ENCODE results near the gene CATSPERB.
"Not testable (repeated sequence)": the region's sequence is repeated elsewhere in the genome, so short reads cannot be mapped to it uniquely, and the experiment has no call there.

Gene CATSPERB

DNA sequence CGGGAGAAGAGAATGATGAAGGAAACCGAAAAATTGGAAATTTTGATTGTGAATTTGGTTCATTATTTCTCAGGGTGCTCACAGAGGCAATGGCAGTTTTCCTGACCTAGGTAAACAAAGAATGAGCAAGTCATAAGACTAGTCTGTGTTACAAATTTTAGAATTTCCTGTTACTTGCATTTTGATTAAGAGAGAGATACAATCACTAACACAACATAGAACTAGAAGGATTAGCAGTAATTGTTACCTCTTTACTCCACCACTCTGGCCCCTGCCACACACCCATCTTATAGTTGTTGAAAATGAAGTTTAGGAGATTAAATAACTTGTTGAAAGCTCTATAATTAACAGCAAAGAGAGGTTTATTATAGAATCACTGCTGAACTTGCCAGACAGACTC, 62.0 kb downstream of the CATSPERB start:
- DNase-seq (ENCODE audit: low spot score): no peak

DNA sequence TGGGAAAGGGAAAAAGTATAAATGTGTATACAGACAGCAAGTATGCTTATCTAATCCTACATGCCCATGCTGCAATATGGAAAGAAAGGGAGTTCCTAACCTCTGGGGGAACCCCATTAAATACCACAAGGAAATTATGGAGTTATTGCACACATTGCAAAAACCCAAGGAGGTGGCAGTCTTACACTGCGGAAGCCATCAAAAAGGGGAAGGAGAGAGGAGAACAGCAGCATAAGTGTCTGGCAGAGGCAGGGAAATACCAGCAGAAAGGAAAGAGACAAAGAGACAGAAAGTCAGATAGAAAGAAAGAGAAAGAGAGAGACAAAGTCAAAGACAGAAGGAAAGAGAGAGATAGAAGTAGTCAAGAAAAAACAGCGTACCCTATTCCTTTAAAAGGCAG, 64.8 kb downstream of the CATSPERB start:
- not testable (repeated sequence) for DNase-seq (ENCODE audit: low spot score)

DNA sequence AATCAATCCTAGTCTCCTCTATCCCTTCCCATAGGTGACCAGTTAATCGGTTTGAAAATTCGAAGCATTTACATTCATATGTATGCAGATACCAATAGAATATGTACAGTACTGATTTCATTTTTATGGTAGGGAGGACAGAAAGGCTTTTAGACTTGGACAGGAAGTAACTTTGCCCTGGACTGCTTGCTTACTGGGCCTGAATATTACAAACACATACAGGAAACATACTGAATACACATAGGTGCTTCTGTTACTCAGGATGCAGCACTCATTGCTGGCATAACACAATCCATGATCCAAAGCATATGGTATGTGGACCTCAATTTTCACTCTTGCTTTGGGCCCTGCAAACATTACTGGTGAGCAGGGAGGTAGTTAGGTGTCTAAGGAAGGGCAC, 71.1 kb downstream of the CATSPERB start:
- no peak for DNase-seq (ENCODE audit: low spot score)

DNA sequence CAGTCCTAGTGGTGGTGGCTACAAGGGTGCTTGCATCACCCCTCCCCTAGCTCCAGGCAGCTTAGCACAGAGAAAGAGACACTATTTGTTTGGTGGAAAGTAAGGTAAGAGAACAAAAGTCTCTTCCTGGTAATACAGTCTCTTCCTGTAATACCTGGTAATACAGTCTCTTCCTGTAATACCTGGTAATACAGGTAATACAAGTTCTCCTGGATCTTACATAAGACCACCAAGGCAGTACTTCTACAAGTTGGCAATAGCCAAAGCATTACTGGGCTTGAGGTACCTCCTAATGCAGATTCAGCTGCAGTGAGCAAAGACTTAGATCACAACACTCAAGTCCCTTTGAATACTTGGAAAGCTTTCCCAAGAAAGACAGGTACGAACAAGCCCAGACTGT, 77.0 kb downstream of the CATSPERB start:
- no peak for DNase-seq (ENCODE audit: low spot score)

DNA sequence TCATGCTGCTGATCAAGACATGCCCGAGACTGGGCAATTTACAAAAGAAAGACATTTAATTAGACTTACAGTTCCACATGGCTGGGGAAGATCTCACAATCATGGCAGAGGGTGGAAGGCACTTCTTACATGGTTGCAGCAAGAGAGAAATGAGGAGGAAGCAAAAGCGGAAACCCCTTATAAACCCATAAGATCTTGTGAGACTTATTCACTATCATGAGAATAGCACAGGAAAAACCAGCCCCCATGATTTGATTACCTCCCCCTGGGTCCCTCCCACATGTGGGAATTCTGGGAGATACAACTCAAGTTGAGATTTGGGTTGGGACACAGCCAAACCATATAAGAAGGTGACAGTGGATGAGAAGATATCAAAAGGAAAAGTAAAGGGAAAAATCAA, 78.4 kb downstream of the CATSPERB start:
- no peak for DNase-seq (ENCODE audit: low spot score)

DNA sequence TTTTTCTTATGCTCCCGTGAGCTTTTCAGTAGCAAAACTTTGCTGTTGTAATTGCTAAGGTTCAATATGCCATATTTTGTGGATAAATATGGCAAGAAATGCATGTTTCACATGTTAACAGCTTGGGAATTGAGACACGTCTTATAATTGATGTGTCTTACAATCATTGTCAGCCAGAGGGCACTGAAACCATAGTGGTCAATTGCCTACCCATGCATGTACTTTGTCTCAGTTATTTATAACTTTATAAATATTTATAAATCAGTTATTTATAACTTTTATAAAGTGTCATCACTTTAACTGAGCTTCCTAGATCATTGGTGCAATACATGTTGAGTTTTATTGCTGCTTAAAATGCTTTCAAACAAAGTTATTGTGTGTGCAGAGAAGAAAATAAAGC, 82.0 kb downstream of the CATSPERB start:
- peak; percentile 71 for DNase-seq (ENCODE audit: low spot score)

DNA sequence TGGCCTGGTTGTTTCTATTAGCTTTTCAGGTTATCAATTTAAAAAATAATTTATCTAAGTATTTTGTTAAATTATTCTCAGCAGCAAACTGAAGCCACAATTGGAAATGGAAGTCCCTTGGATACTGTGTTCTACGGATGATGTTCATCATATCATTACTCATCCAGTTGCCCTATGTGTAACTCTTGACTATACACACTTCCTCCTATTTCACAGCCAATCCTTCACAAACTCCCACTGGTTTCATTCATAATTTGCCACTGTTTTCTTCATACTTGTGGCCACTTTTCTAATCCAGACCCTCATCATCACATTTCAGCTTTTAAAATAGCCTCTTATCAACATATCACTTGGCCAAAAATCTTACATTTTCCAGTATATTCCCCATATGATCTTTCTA, 84.0 kb downstream of the CATSPERB start:
- no peak for DNase-seq (ENCODE audit: low spot score)

DNA sequence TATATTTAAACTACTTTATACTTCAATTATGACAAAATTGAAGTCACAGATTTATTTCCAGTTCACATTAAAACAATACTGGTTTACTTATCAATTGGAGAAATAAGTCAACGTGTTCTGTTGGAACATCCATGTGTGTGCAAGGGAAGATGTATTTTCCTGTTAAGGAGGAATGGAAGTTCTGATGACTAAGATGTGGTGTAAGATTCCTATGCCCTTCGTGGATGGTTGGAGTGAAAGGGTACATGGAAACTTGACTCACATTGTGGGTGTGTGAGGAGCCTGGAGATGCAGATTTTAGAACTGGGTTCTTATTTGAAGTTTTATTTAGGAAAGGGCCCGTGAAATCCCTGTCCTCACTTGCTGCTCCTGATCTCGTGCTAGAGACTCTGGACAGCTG, 95.3 kb downstream of the CATSPERB start:
- peak; percentile 14 for DNase-seq (ENCODE audit: low spot score)

DNA sequence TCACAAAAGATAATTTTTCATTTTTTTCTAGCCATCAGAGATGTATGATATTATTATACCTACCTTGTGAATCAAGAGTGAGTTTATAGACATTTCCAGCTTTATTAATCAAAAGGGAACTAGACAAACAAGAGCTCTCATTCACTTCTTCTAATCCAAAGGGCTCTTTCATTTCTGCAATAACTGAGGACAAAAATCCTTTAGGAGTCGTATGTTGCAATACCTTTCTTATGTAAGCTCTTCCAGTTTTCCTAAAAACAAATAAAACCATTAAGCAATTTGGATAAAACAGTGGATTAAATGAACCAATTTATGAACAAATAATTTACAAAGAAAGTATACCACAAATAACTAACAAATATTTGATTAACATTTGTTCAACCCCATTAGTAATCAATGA, 107.1 kb downstream of the CATSPERB start:
- DNase-seq (ENCODE audit: low spot score): no peak

DNA sequence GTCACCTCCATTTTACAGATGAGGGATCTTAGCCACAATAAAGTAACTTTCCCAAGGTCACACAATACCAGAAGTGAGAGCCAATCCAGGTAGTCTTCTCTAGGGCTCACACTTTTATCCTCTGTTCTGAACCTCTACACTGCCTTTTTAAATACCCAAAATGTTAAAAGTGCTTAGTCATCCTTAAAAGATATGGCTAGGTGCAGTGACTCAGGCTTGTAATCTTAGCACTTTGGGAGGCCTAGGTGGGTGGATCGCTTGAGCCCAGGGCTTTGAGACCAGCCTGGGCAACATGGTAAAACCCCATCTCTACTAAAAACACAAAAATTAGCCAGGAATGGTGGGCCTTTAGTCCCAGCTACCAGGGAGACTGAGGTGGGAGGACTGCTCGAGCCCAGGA, 117.7 kb downstream of the CATSPERB start:
- DNase-seq (ENCODE audit: low spot score): no peak

DNA sequence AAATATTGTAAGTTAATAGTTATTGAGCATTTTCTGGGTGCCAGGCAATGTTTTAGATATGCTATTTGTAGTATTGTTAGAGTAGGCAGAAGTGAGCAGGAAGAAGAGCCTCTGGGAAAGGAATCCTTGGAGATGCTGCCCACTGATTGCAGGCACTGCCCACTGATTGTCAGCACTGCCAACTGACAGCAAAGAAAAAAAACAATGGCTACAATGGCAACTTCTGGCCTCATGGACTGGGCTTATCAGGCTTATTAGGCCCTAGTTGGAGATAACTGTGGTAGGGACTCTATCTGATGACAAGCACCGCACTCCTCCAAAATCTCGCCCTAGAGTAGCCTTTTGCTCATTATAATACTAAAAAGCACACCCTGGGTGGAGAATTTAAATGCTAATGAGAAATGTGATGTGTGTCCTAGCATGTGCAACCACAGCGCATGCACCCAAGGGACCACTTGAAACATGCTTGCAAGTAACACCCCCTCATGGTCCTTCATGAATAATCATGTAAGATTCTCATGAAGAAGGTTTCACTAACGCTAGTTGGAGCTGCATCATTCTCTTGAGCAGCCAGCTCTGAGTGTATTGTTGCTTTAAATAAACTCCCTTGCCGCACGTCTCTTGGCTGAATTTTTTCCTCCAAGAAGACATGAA, 118.3 kb downstream of the CATSPERB start:
- no peak for DNase-seq (ENCODE audit: low spot score)

DNA sequence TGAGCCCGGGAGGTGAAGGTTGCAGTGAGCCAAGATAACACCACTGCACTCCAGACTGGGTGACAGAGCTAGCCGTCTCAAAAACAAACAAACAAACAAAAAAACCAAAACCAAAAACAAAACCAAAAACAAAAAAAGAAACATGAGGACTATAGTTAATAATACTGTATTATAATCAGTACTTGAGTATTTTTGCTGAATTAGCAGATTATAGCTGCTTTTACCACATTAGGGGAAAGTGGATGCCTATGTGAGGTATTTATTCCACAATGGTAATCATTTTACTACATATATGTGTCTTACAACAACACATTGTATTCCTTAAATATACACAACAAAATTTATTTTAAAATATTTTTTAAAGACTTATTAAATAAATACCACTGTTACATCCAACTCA, 120.4 kb downstream of the CATSPERB start:
- no peak for DNase-seq (ENCODE audit: low spot score)

DNA sequence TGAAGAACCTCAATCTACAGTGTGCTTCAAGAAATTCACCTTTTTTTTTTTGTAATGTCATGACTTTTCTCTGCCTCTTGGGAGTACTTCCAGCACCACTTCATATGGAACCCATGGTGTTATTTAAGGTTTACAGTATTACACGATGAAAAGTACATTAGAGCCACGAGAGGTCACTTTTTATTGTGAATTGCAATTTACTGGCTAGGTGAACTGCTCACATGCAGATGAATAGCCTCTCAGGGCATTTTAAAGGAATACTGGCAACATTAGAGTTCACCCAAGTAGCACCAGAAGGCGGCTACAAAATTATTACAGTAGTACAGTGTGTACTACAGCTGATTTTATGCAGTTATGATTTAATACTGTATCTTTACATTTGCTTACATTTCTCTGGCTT, 122.7 kb downstream of the CATSPERB start:
- DNase-seq (ENCODE audit: low spot score): no peak

DNA sequence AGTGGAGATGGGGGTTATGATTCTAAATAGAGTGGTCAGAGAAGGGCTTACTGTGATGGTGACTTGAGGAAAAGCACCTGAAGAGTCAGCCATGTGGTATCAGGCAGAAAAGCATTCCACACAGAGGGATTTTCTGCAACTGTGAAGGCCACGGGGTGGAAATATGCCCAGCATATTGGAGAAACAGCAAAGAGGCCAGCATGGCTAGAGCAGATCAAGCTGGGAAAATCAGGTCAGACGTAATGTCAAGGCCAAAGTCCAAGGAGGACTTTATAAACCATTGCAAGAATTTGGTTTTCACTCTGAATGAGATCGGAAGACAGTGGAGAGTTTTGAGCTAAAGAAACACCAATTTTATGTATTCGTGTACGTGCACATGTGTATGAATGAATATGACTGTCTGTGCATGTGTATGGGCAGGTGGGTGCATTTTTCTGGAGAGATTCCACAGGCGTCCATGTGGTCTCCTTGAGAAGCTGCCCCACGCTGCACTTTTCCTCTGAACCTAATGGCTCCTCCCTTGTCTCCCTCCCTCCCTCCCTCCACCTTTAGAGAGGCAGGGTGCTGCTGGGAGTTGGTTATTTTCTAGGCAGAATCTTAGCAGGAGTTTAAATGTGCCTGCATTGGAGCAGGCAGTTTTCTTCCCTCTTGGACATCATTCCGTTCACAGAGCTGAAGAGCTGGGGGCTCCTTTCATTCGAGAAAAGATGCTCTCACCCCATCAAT, 124.4 kb downstream of the CATSPERB start:
- DNase-seq (ENCODE audit: low spot score): no peak

DNA sequence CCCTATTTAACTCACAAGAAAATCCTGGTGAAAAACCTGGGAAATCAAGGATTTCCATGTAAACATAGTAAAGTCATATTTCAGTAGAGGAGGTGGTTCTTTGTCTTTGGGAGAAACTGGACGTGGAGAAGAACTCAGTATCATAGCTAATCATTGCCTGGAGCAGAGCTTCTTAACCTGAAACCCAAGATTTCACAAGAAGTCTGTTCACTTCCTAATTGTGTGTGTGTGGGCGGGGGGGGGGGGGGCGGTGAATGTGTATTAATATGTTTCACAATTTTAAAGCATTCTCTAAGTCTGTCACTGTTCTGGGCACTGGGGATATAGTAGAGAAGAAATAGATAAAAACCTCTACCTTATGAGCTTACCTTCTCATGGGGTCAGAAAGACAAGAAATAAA, 125.0 kb downstream of the CATSPERB start:
- peak; percentile 31 for DNase-seq (ENCODE audit: low spot score)

DNA sequence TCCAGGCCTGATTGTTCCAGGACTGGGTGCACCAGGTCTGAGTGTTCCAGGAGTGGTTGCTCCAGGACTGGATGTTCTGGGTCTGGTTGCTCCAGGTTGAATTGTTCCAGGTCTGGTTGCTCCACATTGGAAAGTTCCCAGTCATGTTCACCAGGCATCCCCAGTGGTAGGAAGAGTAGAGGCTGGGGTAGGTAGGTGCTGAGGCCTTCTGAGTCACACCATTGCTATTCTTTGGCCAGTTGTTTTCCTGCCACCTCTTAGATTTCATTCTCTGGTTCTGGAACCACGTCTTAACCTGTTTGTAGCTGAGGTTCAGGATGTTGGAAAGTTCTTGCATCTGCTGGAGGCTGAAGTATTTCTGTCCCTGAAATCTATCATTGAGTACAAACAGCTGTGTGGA, 127.3 kb downstream of the CATSPERB start:
- DNase-seq (ENCODE audit: low spot score): not testable (repeated sequence)

DNA sequence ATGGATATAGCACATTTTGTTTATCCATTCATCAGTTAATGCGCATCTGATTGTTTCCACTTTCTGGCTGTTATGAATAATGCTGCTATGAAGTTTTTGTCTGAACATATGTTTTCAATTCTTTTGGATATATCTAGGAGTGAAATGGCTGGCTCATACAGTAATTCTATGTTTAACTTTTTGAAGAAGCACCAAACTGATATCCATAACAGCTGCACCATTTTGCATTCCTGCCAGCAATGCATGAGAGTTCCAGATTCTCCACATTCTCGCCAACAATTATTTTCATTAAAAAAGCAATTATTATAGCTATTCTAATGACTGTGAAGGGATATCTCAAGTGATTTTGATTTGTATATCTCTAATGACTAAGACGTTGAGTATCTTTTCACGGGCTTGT, 131.9 kb downstream of the CATSPERB start:
- no peak for DNase-seq (ENCODE audit: low spot score)

DNA sequence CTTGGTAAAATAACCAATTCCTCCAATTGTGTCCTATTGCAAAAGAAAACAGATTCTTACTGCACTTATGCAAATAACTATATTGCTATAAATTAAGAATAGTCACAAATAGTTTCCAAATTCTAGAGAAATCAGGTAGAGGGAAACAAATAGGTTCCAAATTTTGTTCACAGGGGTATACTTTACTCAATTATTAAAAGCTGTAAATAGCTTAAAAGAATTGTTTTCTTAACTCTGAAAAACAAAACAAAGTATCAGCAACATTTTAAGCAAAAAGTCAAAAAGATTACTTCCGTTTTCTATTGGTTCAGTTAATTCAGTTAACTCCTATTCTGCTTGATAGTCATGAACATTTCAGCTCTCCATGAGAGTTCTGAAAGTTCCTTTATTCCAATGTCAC, 136.2 kb downstream of the CATSPERB start:
- DNase-seq (ENCODE audit: low spot score): no peak

DNA sequence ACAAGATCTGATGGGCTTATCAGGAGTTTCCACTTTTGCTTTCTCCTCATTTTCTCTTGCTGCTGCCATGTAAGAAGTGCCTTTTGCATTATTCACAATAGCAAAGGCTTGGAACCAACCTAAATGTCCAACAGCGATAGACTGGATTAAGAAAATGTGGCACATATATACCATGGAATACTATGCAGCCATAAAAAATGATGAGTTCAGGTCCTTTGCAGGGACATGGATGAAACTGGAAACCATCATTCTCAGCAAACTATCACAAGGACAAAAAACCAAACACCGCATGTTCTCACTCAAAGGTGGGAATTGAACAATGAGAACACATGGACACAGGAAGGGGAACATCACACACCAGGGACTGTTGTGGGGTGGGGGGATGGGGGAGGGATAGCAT, 137.9 kb downstream of the CATSPERB start:
- DNase-seq (ENCODE audit: low spot score): not testable (repeated sequence)

DNA sequence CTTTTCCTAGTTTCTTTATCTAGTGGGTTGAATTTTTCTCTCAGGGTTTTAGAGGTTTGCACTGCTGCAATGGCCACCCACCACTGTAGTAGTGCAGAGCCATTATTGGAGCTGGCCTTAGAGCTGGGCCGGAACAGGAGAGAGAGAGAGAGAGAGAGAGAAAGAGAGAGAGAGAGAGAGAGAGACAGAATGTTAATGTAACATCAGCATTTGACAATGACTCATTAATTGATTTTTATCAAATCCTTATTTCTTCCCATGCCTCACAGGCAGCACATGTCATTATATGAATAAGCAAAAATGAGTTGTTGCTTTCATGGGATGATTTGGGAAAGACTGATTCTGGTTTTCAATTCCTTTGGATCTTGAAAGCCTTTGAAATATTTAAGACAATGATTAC, 145.5 kb downstream of the CATSPERB start:
- DNase-seq (ENCODE audit: low spot score): no peak

DNA sequence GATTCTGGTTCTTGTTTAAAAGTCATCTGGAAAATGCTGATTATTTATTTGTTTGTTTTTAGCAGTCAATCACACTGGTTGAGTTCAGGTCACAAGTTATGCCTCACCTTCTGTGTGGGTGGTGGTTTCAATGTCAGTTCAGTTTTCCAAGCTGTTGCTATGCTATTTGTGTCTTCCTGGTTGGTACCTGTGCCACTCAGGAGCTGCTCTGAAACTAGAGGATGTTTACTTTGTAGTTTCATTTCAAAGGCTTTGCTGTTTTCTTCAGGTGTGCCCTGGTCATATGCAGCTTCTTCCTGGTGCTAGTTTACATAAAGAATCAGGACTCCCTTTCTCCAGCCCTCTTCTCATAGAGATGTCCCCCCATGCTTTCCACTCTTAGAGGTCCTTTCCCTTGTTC, 146.0 kb downstream of the CATSPERB start:
- DNase-seq (ENCODE audit: low spot score): no peak

DNA sequence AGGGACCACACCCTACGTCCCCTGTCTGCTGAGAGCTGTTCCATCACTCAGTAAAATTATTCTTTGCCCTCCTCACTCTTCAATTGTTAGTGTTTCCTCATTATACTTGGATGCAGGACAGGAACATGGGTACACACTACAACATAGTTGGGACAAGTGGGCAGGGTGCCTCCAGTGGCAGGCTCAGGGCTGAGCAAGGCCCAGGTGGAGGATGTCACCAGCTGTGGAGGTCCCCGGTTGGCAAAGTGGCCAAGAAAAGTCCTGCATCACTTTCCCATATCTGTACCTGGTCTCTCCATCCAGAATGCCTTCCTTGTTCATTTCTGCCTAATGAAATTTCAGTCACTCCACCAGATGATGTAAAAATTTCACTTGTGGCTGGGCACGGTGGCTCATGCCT, 149.1 kb downstream of the CATSPERB start:
- DNase-seq (ENCODE audit: low spot score): no peak

DNA sequence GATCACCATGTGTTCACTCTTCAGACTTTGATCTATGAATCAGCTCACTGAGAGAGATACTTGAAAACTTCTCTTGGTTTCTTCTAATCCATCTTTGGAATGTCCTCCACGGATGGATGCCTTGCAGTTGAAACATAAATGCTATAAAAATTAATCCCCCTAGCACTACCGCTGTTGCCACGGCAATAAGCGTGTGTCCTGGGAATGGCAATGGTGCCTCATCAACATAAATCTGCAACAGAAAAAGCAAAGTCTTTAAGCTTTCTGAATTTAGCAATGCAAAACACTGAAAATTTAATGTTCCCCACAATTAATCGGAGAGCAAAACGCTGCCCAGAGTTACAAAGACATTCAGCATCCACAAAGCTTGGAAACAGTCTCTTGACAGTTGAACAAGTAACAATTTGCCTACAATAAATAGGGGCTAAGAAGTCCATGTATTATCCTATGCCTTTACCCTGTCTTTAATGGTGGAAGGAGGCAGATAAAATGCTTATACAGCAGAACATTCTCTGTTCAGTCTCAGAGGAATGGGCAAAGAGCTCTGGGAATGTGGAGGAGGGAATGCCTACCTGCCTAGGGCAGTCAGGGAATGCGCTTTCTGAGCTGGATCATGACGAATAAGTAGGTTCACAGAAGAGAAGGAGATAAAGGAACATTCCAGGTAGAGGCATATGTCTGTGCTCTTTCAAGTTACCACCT, 150.9 kb downstream of the CATSPERB start:
- DNase-seq (ENCODE audit: low spot score): no peak
